HG03135 (cell line): ENCODE measurements around the gene NHLRC4.
A peak's percentile ranks its signal among the peaks of the same experiment; 100 is the strongest.

Experiments used
- ATAC-seq: cut with Tn5 transposase; IDR thresholded peaks from one replicate; pipeline ENCODE4 v1.9.1; 2021; ENCODE audit warnings: mild to moderate bottlenecking, moderate library complexity; ENCODE audit not compliant: unreplicated experiment

NHLRC4 gene

DNA sequence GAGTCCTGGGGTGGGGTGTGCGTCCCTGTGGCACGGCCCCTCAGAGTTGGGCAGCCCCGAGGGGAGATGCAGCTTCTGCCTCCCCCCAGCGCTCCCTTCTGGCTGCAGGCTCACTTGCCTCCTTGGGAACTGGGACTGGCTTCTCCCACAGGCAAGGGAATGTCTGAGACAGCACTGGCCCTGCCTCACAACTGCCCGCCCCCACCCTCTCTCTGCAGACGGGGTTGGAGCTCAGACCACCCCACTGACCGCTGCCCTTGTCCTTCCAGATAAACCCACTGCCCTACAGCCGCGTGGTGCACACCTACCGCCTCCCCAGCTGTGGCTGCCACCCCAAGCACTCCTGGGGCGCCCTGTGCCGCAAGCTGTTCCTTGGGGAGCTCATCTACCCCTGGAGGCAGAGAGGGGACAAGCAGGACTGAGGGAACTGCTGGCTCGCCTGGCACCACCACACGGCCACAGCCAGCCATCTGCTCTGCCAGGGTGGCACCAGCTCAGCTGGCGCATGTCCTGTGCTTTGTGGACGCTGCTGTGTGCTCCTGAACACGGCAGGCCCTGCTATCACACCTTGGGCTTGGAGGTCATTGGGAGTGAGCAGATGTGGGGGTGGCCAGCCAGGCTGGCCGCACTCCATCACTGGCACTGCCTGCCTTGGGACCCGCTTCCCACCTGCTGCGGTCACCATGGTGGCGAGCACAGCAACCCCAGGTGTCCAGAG lies 16.0 kb downstream of the NHLRC4 start:
- no peak for ATAC-seq

DNA sequence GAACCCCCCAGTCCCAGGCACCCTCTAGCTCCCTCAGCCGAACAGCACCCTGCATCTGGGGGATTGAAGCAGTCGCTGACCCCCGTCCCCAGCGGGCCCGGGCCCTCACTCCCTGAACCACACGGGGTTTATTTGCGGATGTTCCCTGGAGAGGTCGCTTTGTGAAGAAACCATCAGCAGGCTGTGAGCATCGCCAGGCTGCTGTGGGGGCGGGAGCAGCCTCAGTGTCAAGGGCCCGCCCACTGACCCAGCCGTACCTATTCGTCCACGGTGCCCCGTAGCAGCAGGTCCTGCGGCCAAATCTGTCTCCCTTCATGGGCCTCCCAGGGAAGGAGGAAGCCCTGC lies 16.6 kb downstream of the NHLRC4 start:
- ATAC-seq: no peak

DNA sequence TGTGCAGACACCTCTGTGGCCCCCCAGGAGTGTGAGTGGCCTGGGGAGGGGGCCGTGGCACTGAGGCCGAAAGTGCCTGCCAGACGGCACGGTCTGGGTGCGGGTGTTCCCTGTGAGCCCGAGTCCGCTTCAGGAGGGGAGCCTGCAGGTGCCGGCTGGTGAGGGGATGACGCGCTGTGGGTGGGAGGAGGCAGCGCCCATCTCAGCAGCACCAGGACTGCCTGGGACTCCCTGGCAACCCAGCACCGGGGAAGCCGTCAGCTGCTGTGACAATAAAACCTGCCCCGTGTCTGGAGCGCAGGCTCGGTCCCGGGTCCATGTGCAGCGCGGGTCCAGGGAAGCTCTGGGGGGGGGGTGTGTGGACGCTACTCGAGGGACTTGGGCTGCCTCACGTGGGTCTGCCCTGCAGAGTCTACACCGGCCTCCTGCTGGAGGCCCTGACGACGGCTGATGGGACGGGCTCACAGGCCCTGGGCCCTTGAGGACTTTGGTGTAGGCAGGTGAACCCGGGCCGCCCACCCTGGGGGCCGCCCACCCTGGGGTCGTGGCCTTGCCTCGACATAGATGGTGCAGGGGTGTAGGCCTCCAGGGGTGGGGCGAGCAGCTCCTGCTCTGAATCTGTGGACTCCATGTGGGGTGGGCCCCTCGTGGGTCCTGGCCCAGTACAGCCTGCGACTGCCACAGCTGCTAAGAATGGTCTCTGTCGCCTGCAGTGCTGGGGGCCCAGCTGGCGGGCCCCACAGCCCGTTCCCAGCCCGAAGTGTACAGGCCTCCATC lies 17.2 kb downstream of the NHLRC4 start:
- no peak for ATAC-seq

DNA sequence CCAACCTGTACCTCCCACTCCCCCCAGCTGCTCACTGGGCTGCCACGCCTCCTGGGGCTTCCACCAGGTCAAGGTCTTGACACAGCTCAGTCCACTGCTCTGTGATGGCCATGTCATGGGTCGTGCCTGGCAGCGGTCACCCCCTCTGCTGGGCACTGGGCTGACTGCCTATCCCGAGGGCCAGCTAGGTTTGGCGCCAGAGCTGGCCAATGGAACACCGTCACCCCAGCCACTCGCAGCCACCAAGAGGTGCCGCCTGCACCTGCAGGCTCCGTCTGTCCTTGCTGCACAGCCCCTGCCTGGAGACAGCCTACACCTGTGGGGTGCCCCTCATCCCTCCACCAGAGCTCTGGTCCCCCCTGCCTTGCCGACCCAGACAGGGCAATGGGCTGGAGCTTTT lies 18.5 kb downstream of the NHLRC4 start:
- ATAC-seq: no peak

DNA sequence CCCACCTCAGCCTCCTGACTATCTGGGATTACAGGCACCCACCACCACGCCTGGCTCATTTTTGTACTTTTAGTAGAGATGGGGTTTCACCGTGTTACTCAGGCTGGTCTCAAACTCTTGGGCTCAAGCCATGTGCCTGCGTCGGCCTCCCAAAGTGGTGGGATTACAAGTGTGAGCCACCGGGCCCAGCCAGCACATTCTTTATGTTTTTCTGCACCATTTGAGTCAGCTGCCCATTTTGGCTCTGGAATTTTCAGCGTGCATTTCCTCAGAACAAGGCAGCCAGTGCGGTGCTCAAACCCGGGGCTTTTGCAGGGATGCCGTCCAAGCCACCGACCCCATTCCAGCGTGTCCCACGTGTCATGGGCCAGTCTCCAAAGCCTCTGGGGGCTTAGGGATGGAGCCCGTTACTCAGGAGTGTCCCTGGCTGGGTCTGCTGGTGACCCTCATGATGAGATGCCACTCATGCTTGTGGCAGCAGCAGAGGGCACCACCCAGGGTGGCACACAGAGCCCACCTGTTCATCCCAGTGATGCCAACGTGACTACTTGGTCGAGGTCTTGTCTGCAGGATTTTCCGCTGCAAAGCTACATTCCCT lies 19.3 kb downstream of the NHLRC4 start:
- no peak for ATAC-seq

DNA sequence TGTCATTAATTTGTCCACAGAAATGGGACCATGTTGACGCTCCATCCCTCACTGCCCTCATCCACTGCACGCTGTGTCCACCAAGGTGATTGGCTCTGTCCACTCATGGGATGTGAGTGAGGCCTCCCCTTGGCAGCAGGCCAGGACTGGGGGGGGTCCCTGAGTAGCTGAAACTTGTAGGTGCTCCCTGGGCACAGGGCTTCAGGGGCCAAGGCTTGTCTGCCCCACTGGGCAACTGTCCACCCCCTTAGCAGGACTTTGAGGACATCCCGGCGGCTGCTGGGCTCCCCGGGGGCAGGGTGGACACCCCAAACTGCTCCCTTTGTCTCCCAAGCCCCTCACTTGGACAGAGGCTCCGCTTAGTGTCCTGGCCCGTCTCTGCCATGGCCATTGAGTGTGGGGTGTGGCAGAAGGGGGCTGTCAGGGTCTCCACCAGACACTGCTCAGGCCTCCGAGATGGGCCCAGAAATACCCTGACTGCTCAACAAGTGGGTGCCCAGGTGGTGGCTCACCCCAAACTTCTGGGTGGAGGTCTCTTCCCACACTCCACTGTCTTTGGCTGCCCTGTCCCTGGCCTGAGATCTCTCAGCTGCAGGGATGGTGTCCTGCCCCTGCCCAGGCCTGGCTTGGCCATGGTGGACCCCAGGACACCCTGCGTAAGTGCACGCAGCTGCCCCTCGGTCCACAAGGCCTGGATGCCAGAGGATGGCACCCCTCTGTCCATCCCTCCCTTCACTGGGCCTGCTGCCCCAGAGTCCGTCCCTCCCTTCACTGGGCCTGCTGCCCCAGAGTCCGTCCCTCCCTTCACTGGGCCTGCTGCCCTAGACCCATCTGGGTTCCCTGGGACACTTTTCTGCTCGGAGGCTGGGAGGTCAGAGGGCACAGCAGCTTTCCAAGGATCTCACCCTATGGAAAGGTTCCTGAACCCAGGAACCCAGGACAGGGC lies 20.1 kb downstream of the NHLRC4 start:
- no peak for ATAC-seq

DNA sequence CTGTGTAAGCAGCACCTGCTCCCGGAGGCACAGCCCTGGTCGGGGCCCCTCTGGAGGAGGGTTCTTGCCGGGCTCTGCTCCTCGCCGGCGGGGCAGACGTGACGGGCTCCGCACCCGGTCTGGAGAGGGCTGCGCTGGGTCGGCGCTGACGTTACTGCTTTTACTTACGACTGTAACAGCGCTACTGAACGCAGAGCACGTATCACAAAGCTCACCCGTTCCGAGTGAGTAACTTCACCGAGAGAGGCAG lies 21.8 kb downstream of the NHLRC4 start:
- ATAC-seq: peak; percentile 21

DNA sequence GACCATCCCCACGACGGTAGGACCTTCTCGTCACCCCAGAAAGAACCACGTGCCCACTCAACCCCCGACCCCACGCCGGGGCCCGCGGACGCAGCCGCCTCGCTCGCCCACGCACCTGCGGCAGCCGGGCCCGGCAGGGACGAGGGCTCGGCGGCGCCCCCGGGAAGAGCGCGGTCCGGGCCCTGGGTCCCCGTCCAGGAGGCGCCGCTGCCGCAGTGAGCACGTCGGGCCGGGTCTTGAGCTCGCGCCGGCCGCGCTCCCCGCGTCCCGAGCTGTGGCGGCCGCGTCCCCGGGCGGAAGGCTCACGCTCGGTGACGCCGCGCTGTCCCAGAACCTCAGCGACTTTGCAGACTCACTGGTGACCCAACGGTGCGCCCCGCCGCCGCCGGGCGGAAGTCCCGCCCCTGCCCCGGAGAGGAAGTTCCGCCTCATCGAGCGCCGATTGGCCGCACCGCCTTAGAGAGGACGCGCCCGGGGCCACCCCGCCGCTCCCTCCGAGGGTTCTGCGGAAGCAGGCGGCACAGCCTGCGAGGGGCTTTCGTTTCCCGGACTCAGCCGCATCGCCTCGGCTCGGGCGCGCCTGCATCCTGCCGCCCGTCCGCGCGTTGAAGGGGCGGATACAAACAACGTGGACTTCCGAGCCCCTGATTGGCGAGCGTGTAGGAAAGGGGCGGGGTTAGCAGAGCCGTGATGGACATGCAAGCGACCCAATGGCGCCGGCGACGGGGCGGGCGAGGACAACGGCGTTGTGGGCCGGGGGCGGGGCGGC lies 22.3 kb downstream of the NHLRC4 start:
- peak; percentile 72 for ATAC-seq

DNA sequence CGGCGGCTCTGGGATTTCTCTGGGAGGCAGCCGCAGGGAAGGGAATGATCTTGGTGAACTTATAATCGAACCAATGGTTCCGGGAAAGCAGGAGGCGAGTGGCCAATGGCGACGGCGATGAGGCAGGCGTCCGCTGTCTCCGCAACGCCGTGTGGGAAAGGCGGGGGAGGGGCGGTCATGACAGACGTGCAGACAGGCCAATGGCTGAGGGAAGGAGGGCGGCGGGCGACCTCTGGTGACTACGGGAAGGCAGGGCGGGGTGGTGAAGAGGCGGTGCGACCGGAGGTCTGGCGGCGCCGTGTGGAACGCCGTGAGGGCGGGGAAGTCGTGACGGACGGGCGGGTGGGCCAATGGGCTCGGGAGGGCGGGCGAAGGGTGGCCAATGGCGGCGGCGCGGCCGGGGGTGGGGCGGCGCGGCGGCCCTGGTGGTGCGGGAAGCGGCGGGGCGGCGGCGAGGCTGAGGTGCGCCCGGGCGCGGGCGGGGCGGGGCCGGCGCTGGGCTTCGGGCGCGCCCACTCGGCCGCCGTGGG lies 22.9 kb downstream of the NHLRC4 start, which contains the start of gene RAB40C:
RAB40C (plus strand) TSS at position 409 of the 530 bp plus-strand sequence. CDS start 226 bp downstream, outside the sequence.
- ATAC-seq: peak; percentile 71

DNA sequence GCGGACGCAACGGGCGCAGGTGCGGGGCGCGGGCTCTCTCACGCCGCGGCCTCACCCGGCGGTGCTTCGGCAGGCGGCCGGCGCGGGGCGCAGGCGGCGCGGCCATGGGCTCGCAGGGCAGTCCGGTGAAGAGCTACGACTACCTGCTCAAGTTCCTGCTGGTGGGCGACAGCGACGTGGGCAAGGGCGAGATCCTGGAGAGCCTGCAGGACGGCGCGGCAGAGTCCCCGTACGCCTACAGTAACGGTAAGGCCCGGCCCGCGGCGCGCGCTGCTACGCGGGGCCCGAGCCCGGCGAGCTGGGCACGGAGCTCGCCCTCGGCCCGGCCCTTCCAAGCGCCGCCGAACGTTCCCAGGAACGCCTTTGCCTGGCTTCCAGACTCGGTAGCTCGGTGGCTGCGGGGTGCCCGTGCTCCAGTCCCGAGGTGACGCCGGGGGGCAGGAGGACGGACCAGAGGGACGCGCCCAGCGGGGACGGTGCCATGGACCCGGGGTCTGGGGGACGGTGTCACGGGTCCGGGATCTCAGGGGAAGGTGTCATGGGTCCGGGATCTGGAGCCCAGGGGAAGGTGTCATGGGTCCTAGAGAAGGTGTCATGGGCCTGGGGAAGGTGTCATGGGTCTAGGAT lies 23.5 kb downstream of the NHLRC4 start:
- peak; percentile 1 for ATAC-seq

DNA sequence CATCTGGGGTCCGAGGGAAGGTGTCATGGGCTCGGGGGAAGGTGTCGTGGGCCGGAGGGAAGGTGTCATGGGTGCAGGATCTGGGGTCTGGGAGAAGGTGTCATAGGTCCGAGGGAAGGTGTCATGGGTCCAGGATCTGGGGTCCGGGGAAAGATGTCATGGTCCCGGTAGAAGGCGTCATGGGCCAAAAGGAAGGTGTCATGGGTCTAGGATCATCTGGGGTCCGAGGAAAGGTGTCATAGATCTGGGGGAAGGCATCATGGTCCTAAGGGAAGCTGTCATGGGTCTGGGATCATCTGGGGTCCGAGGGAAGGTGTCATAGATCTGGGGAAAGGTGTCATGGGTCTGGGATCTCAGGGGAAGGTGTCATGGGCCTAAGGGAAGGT lies 24.0 kb downstream of the NHLRC4 start:
- ATAC-seq: no peak

DNA sequence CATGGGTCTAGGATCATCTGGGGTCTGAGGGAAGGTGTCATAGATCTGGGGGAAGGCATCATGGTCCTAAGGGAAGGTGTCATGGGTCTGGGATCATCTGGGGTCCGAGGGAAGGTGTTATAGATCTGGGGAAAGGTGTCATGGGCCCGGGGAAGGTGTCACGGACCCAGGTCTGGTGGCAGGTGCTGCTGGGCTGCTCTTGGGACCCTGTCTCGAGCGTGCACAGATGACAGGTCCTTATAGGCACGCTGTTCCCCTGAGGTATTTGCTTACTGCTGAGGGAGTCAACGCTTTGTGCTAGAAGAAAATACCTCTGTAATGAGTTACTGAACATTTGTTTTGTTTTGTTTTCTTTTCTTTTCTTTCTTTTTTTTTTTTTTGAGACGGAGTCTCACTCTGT lies 24.4 kb downstream of the NHLRC4 start:
- no peak for ATAC-seq

DNA sequence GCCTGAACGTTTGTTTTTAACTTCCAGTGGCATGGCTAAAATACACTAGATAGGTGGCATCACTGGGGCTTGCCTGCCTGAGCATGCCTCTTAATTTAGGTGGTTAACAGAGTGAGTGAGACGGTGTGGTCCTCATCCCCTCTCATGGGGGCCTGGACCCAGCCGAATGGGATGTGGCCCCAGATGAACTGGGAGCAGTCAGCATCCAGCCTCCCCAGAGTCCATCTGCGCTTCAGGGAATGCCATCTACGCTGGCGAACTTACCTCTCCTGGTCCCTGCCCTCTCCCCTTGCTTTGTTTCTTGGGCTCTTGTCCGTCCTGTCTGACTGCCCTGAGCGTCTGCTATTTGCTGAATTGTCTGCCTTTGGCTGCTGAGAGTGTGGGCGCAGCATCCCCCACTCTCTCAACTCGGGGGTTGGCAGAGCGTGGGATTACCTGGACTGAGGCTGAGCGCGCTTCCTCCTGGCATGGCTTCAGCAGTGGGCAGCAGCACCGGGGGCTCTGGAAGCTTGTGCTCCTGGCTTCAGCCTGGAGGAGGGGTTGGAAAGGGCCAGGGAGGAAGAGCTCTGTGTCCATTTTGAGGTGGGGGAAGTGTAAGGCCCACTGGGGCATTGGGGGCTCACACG lies 25.2 kb downstream of the NHLRC4 start:
- no peak for ATAC-seq

DNA sequence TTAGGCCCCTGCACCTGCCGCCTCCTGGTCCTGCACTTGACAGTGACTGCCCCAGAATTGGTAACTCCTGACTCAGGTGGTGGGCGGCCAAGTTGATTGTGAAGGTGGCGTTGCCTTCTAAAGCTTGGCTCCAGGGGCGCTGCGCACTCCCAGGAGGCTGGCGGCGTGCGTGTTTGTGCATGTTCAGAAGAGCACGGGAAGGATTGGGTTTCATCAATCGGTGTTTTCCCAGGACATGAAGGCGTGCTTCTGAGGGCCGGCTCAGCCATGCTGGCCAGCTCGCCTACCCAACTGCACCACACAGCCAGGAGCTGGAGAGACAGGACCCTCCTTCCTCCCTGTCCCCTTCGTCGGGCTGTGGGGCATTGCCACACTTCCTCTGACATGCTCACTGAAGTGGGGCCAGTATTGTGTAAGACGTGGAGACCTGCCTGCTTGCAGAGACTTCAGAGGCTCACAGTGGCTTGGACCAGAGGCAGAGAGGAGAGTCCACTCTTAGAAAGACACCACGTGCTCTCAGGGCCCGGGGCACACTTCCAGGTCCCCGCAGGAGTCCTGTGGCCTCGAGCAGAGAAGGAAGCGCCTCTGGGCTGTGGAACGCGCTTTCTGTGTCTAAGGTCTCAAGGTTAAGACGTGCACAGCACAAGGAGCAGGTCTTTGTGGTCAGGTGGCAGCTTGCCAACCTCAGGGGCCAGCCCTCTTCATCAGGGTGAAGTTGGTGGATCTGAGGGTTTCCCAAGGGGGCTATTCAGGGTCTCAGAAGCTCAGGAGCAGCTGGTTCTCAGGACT lies 25.9 kb downstream of the NHLRC4 start:
- no peak for ATAC-seq

DNA sequence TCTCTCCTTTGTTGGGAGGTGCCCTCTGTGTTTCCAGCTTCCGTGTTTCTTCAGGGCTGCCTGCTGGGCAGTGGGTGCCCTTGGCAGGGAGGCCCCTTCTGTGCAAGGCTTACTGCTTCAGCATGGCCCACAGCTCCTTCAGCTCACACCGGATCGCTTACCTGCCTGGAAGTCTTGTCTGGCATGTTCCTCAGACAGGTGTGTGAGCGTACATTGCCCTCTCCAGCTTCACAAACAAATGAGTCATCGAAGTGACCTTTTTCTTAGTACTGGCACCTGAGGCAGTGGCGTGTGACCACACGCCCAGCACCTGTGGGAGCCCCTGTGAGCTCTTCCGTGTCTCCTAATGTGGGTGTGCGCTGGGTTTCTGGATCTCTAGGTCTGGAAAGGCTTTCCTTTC lies 26.6 kb downstream of the NHLRC4 start:
- no peak for ATAC-seq

DNA sequence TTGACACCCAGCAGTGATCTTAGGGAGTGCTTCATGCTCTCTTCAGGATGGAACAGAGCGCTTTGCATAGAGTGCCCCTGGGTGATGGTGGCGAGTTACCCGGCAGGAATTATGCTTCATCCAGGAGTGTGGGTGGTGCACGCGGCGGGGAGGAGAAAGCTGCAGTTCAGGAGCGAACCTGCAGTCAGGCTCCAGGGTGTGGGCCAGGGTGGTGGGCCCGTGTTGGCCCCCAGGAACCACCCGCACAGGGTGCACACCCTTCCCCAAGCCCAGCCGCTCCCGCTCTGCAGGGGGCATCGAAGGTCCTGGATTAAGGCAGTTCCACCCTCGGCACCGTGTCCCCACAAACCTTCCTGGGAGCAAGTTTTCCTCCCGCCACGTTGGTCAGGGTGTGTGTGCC lies 27.0 kb downstream of the NHLRC4 start:
- ATAC-seq: no peak

DNA sequence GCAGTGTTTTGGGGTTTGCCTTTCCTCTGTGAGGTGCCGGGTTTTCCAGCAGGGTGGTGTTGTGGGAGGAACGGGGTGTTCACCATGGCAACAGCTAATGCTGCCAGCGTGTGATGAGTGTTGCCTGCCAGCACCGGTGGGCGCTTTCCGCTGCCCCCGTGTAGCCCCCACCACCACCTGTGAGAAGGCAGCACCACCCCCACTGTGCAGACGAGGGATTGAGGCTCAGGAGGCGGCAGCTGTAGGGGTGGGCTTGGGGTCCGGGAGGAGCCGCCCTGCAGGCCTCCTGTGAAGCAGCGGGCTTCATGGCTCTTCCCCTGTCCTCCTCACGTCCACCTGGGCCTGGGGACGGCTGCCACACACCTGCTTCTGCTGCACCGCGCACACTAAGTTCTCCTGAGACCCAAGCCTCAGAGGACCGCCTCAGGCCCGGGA lies 28.3 kb downstream of the NHLRC4 start:
- no peak for ATAC-seq

DNA sequence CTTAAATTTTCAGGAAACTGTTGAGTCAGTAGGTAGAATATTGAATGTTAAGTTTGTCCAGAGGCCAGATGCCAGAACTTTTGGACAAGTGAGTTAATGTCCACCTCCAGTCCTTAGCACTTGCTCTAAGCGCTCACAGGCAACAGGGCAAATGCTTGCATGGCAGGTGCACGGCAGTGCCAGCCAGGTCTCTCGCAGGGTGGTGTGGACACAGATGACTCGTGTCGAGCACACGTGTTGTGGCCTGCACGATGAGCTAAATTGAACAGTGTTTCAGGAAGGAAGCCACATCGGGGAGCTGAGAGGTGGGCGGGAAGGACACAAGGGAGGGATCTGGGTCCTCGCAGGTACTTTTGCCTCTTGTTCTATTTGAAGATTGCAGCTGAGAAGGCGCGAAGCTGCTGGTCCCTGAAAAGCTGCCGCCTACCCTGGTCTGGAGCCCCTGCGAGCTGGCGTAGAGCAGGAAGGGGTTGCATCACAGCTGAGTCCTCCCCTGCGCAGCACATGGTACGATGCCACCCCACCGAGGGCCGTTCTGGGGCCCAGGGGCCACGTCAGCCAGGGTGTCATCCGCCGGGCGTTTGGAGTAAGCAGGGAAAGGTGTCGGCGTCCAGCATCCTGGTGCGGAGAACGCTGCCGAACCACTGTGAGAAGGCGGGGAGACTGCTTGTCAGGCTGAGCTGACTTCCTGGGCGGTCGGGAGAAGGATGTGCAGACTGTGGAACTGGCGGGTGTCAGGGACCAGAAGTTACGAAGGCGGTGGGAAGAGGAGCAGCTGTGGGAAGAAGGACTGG lies 29.3 kb downstream of the NHLRC4 start:
- no peak for ATAC-seq
